Upper lobe of left lung (tissue), 4 donors: ENCODE results near the gene ABHD17C.

ENCODE experiments used
- EP300 ChIP-seq, 4 donors: sonication (generic); formaldehyde crosslinking; IDR thresholded peaks; one replicate each; pipeline ENCODE4 v1.5.1; 2017; ENCODE audit warnings: antibody characterized with exemption in 4 of 4, control low read depth in 2 of 4
- POLR2A ChIP-seq, 4 donors: fragments of 450-650 bp; IDR thresholded peaks; one replicate each; pipeline ENCODE4 v1.5.1; 2016 to 2017; ENCODE audit warnings: antibody characterized with exemption in 4 of 4, mild to moderate bottlenecking in 2 of 4
- TF ChIP-seq, protein P1 (sequence below), 6 experiments: fragments of 450-650 bp in 4 of 6; fragments of 200-600 bp in 2 of 6; sonication (generic) in 2 of 6; IDR thresholded peaks; one replicate each; pipeline ENCODE4 v1.5.1; 2016 to 2019; ENCODE audit warnings: antibody characterized with exemption in 6 of 6

GRCh38 chr15:80783260-80783659 lies 88.2 kb downstream of the ABHD17C start:
- TF ChIP-seq EP300 (IDR thresholded peaks at IDR 0.05) (no peak), POLR2A (IDR thresholded peaks at IDR 0.05) (no peak)
- TF ChIP-seq, protein P1, sequence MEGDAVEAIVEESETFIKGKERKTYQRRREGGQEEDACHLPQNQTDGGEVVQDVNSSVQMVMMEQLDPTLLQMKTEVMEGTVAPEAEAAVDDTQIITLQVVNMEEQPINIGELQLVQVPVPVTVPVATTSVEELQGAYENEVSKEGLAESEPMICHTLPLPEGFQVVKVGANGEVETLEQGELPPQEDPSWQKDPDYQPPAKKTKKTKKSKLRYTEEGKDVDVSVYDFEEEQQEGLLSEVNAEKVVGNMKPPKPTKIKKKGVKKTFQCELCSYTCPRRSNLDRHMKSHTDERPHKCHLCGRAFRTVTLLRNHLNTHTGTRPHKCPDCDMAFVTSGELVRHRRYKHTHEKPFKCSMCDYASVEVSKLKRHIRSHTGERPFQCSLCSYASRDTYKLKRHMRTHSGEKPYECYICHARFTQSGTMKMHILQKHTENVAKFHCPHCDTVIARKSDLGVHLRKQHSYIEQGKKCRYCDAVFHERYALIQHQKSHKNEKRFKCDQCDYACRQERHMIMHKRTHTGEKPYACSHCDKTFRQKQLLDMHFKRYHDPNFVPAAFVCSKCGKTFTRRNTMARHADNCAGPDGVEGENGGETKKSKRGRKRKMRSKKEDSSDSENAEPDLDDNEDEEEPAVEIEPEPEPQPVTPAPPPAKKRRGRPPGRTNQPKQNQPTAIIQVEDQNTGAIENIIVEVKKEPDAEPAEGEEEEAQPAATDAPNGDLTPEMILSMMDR (IDR thresholded peaks at IDR 0.05): no peak
